ENCODE results near the gene NT5M. TPM values are rescaled to one million over a fixed set of nuclear protein-coding genes. Genes with fewer than 3 reads are reported as not detected.
A peak's percentile ranks its signal among the peaks of the same experiment; 100 is the strongest.

NT5M gene
- total RNA-seq, 2 experiments from 2014 or later: 5.5 to 7.6 TPM

DNA sequence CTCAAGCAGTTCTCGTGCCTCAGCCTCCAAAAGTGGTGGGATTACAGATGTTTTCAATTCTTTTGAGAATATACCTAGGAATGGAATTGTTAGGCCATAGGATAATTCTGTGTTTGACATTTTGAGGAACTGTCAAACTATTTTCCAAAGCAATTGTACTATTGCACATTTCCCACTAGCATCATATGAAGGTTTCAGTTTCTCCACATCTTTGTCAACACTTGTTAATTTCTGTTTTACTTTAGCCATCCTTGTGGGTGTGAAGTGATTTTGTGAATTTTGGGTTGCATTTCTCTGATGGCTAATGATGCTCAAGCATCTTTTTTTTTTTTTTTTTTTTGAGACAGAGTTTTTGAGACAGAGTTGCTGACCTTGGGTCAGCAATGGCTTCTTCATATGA lies 6.2 kb downstream of the NT5M start:
- peaks cover 23% of the 10 kb centered on the region for H3K4me1 Mint-ChIP-seq
- ChIA-PET CTCF (no interaction called here), POLR2A (no interaction called here)
- H3K36me3 Mint-ChIP-seq (ENCODE audit: low read depth): peaks cover 6% of the 10 kb centered on the region
- no peak overlapping the region for H3K27ac Mint-ChIP-seq
- no peaks in the 10 kb centered on the region for H3K27me3 Mint-ChIP-seq
- no peaks in the 10 kb centered on the region for H3K9me3 Mint-ChIP-seq
- H3K4me3 Mint-ChIP-seq: no peak overlapping the region
- DNase-seq: no peak

DNA sequence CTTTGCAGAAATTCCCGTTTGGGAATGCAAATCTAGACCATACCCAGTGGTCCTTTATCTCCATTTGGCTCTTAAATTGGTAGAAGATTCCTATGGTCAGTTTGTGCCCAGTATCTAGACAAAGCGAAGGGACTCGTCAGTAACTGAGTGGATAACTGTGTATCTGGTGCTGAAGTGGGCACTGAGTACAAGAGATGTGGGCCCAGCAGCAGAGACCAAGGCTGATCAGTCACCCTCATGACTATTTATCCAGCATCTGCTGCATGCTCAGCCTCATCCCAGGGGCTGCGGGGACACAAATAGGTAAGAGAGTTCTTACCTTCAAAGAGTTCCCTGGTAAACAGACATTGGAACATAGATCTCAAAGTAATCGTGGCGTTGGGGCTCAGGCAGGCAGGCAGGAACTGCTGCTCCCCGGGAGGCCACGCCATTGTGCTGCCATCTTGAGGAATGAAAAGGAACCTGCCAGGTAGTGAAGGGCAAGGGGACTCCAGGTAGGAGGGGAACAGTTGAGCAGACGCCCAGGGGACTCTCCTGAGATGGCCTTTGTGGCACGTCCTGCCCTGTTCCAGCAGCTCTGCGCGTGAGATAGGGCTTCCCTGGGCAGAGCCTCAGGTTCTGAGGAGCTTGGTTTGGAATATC lies 10.3 kb downstream of the NT5M start:
- POLR2A ChIA-PET: interaction anchor here (0.6 to 0.8 kb wide), 2 partner anchors 14 to 278 kb away, joined by 3 to 5 read pairs; partner anchors contain the start of gene PEMT
- no peak overlapping the region for H3K4me3 Mint-ChIP-seq
- H3K4me1 Mint-ChIP-seq: peaks cover 5% of the 10 kb centered on the region
- DNase-seq: peak; percentile 81
- no peaks in the 10 kb centered on the region for H3K9me3 Mint-ChIP-seq
- no peaks in the 10 kb centered on the region for H3K27me3 Mint-ChIP-seq
- CTCF ChIA-PET: interaction anchor here (0.5 to 2.0 kb wide), 4 partner anchors 158 to 752 kb away, joined by 3 to 4 read pairs (median 3); no protein-coding TSS in a partner anchor
- no peak overlapping the region for H3K27ac Mint-ChIP-seq
- H3K36me3 Mint-ChIP-seq (ENCODE audit: low read depth): peaks cover 3% of the 10 kb centered on the region

DNA sequence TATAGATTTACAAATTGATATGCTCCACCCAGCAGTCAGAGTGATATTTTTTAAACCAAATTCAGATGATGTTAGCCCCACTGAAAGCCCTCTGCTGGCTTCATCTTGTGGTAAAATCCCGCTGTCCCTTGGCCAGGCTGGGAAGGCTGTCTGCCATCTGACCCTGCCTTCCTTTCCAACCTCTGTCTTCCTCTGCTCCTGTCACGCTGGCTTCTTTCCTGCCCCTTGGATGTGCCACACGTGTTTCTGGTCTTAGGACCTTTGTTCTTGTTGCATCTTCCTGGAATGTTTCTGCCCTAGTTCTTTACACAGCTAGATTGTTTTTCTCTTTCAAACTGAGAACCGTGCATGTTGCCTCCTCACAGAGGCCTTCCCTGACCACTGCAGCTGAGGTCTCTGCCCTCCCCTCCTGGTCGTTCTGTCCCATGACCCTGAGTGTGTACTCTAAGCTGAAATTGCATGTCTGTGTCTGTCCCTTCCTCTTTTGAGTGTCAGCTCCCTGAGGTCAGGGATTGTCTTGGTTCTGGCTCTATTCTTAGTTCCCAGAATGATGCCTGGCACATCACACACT lies 11.4 kb downstream of the NT5M start:
- no peaks in the 10 kb centered on the region for H3K27me3 Mint-ChIP-seq
- no peak overlapping the region for H3K27ac Mint-ChIP-seq
- H3K4me3 Mint-ChIP-seq: no peak overlapping the region
- ChIA-PET CTCF (interaction anchor here (1.1 to 1.8 kb wide), 2 partner anchors 8 to 15 kb away, joined by 3 to 8 read pairs; no protein-coding TSS in a partner anchor), POLR2A (no interaction called here)
- no peaks in the 10 kb centered on the region for H3K9me3 Mint-ChIP-seq
- peaks cover 5% of the 10 kb centered on the region for H3K4me1 Mint-ChIP-seq
- DNase-seq: no peak
- H3K36me3 Mint-ChIP-seq (ENCODE audit: low read depth): peaks cover 3% of the 10 kb centered on the region

DNA sequence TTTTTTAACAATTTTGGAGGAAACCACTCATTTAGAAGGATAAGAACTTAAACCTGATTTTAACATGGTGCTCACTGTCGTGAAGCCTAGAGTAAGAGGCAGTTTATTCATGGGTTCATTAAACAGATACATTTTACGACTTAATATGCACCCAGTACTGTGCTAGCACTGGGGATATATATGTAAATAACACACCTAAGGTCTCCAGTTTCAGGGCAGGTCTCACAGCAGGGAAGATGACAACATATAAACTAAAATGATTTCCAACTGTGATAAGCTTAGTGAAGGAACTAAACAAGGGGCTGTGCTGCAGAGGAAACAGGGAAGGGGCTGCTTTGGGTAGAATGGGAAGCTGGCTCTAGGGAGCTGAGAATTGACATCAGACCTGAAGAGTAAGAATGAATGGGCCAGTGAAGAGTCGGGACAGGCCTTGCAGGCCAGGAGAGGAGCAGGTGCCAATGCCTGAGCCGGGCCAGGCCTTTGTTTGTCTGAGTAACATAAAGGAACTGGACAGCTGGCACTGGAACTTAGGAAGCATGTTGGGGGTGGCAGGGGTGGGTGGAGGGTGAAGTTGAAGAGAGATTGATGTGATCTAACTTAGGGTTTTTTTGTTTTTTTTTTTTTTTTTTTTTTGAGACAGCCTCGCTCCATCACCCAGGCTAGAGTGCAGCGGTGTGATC lies 12.1 kb downstream of the NT5M start:
- DNase-seq: no peak
- POLR2A ChIA-PET: no interaction called here
- no peaks in the 10 kb centered on the region for H3K9me3 Mint-ChIP-seq

DNA sequence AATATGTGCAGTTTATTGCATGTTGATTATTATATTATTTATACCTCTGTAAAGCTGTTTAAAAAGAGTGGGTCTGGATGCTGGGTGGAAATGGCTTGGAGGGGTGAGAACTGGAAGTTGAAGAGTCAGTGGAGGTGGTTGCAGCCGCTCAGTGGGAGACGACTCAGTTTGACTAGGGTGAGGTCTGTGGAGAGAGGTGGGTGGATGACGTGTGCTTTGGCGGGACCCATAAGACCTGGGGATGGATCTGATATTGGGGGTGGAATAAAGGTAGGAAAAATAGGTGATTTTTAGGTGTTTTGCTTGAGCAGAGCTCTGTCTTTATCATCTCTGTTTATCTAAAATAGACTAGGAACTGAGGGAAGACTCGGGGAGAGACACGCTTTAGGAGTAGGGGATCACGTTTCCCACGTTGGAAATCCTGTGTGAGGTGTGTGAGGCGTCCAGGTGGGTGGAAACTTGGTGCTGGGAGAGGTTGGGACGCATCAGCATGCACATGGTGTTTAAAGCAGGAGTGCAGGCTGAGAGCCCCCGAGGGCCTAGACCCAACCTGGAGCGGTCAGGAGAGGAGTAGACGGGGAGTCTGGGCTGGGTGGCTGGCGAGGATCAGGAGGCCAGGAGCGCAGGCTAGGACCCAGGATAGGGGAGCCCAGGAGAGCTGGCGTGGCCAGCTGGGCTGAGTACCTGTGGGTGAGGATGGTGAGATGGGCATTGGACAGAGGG lies 17.2 kb downstream of the NT5M start:
- no peak overlapping the region for H3K4me3 Mint-ChIP-seq
- H3K4me1 Mint-ChIP-seq: no peaks in the 10 kb centered on the region
- no peaks in the 10 kb centered on the region for H3K27me3 Mint-ChIP-seq
- H3K36me3 Mint-ChIP-seq (ENCODE audit: low read depth): no peaks in the 10 kb centered on the region
- POLR2A ChIA-PET: no interaction called here
- CTCF ChIA-PET: no interaction called here
- H3K27ac Mint-ChIP-seq: no peak overlapping the region
- H3K9me3 Mint-ChIP-seq: no peaks in the 10 kb centered on the region
- no peak for DNase-seq

More for the DNA sequence above, 12.1 kb downstream of the NT5M start:
- H3K36me3 Mint-ChIP-seq (ENCODE audit: low read depth): peaks cover 3% of the 10 kb centered on the region
- H3K27ac Mint-ChIP-seq: peak overlapping the region; percentile 31
- H3K4me3 Mint-ChIP-seq: no peak overlapping the region
- CTCF ChIA-PET: interaction anchor here (0.6 to 1.8 kb wide), 3 partner anchors 9 to 32 kb away, joined by 3 to 8 read pairs (median 3); no protein-coding TSS in a partner anchor
- no peaks in the 10 kb centered on the region for H3K27me3 Mint-ChIP-seq
- H3K4me1 Mint-ChIP-seq: peaks cover 5% of the 10 kb centered on the region

DNA sequence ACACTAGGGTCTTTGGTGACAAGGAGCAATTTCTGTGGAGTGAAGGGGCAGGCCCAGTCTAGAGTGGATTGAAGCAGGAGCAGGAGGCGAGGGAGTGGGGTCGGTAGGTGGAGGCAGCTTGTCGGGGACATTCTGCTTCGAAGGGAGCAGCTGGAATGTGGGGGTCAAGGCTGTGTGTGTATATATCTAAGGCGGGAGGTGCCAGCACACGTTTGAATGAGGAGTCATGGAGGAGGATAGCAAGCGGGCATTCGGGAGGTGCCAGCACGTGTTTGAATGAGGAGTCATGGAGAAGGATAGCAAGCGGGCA lies 17.7 kb downstream of the NT5M start:
- POLR2A ChIA-PET: no interaction called here
- H3K9me3 Mint-ChIP-seq: no peaks in the 10 kb centered on the region
- H3K4me1 Mint-ChIP-seq: no peaks in the 10 kb centered on the region
- CTCF ChIA-PET: no interaction called here
- H3K27ac Mint-ChIP-seq: no peak overlapping the region
- DNase-seq: no peak
- H3K4me3 Mint-ChIP-seq: no peak overlapping the region
- no peaks in the 10 kb centered on the region for H3K27me3 Mint-ChIP-seq
- no peaks in the 10 kb centered on the region for H3K36me3 Mint-ChIP-seq (ENCODE audit: low read depth)

DNA sequence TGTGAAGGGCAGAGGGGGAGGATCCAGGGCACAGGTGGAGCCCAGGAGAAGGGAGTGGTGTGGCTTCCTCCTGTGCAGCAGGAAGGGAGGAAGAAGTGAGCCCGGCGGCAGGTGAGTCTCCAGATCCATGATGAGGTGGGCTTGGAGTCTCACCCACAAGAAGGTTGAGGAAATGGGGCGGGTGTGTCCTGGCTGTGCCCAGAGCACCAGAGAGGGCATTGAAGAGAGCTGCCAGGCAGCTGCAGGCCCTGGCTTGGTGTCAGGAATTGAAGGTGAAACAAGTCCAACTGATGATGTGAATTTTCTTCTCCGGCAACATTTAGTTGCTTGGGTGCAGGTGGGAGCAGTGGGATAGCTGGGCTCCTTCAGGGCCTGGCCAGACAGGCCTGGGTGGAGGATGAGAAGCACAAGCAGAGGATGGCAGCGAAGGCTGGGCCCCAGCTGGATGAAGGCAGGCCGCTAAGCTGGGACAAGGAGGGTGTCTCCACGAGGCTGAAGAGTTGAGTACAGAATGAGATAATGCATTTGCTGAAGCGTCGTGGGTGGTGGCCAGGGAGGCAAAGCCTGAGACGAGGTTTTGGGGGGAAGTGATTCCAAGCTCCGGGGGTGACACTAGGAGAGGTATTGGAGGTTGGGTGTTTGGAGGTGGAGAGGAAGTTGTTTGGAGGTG lies 18.3 kb downstream of the NT5M start:
- no peaks in the 10 kb centered on the region for H3K4me1 Mint-ChIP-seq
- ChIA-PET CTCF (no interaction called here), POLR2A (no interaction called here)
- H3K36me3 Mint-ChIP-seq (ENCODE audit: low read depth): no peaks in the 10 kb centered on the region
- H3K9me3 Mint-ChIP-seq: no peaks in the 10 kb centered on the region
- DNase-seq: no peak
- H3K27me3 Mint-ChIP-seq: no peaks in the 10 kb centered on the region
- H3K4me3 Mint-ChIP-seq: no peak overlapping the region
- H3K27ac Mint-ChIP-seq: no peak overlapping the region

DNA sequence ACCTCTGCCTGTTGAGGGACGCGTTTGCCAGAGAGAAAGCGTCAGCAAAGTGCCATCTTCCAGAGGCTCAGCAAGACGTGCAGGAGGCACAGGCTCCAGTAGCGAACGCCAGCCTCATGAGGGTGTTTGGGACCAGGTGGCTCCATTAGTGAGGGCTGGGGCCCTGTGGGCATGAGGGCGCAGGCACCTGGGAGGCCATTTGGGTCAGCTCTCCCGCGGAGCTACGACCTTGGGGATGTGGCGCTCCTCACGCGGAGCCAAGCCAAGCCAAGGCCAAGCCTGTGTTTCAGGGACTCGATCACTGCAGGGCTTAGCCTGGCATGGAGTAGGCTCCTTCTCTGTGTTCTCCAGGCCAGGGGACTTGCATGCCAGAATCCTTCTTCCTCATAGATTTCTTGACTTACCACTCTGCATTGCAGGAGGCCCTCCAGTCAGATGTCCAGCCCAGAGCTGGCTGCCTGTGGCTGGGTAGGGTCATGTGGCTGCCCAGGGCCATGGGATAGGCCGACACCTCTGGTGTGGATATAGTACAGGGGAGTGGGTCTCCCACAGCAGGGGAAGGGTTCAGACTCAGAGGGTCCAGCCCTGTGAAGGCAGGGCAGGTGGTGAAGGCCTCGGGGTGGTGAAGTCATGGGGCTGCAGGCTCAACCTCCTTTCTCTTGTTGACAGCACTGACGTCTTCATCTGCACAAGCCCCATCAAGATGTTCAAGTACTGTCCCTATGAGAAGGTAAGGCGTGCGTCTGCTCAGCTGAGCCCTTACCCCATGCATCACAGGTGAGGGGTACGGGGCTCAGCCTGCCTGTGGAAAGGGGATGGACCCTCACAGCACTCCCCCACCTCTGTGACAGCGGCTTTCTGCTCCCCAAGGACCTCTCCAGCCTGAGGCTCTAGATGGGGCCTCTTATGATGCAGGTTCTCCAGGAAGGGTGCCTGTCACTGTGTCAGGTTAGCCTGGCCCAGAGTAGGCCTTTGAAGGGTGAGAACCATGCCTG lies 19.6 kb downstream of the NT5M start:
- Mint-ChIP-seq H3K36me3 (ENCODE audit: low read depth) (no peaks in the 10 kb centered on the region), H3K27ac (no peak overlapping the region), H3K9me3 (no peaks in the 10 kb centered on the region), H3K4me1 (no peaks in the 10 kb centered on the region), H3K27me3 (no peaks in the 10 kb centered on the region), H3K4me3 (no peak overlapping the region)
- no peak for DNase-seq
- CTCF ChIA-PET: no interaction called here
- POLR2A ChIA-PET: no interaction called here

DNA sequence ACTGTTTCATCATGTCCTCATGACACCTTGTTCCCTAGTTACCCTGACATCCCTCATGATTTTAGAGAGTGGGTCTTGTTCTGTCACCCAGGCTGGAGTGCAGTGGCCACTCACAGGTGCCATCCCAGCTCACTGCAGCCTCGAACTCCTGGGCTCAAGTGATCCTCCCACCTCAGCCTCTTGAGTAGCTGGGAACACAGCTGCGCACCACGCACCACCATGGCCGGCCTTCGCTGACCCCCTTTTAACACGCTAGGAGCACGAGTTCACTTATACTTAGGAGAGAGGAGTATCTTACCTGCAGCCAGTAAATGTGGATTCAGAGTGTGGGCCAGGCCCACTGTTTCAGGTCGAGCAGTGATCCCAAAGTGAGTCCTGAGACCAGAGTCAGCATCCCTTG lies 21.4 kb downstream of the NT5M start:
- Mint-ChIP-seq H3K9me3 (no peaks in the 10 kb centered on the region), H3K4me3 (no peak overlapping the region), H3K4me1 (no peaks in the 10 kb centered on the region), H3K36me3 (ENCODE audit: low read depth) (no peaks in the 10 kb centered on the region), H3K27me3 (no peaks in the 10 kb centered on the region), H3K27ac (no peak overlapping the region)
- no peak for DNase-seq
- CTCF ChIA-PET: interaction anchor here (0.6 kb wide), 1 partner anchor 257 kb away, joined by 3 read pairs; no protein-coding TSS in a partner anchor
- POLR2A ChIA-PET: no interaction called here

DNA sequence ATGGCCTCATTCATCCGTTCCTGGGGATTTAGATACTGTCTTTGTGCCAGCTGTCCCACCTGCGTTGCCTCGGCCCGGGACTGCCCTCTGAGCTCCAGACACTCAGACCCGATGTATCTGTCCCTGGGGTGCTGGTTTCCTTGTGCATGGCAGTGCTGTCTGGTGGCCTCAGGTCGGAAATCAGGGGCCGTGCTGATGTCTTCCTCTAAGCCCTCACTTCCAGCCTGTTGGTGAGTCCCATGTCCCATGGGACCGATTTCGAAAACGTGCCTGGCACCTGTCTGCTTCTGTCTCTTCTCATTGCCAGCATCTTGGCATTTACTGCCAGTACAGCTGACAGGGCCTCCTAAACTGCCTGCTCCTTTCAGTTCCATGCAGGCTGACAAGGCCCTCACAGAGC lies 22.1 kb downstream of the NT5M start:
- Mint-ChIP-seq H3K27ac (no peak overlapping the region), H3K9me3 (no peaks in the 10 kb centered on the region), H3K4me1 (no peaks in the 10 kb centered on the region), H3K27me3 (no peaks in the 10 kb centered on the region), H3K4me3 (no peak overlapping the region), H3K36me3 (ENCODE audit: low read depth) (no peaks in the 10 kb centered on the region)
- DNase-seq: no peak
- ChIA-PET POLR2A (no interaction called here), CTCF (no interaction called here)

DNA sequence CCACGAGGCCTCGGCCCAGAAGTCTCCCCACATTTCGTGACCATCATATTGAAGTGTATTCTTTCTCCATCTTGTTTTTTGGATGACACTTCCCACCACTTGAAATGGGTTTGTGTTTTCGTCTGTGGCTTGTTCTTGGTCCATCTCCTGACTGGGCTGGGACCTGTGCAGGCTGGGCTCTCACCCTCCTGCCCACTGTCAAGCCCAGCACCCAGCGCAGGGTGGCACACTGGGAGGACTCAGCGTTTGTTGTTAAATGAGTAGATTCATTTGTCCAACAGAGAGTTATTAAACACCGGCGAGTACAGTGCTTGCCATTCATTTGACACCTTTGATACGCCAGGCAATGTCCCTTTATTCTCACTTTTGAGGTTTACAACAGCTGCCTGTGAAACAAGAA lies 22.6 kb downstream of the NT5M start:
- no peak for DNase-seq
- Mint-ChIP-seq H3K4me1 (no peaks in the 10 kb centered on the region), H3K4me3 (no peak overlapping the region), H3K27ac (no peak overlapping the region), H3K9me3 (no peaks in the 10 kb centered on the region), H3K36me3 (ENCODE audit: low read depth) (no peaks in the 10 kb centered on the region), H3K27me3 (no peaks in the 10 kb centered on the region)
- CTCF ChIA-PET: interaction anchor here (0.6 kb wide), 1 partner anchor 12 kb away, joined by 3 read pairs; no protein-coding TSS in a partner anchor
- POLR2A ChIA-PET: no interaction called here

Measured in activated CD4-positive, alpha-beta T cell treated with anti-CD3 and anti-CD28 coated beads, Interleukin-2, amount 10 ng/mL, durations not matched to agents 7 days and 5 days (primary cell).